ENCODE measurements around the gene AADACL4.
"Not testable (repeated sequence)": the region's sequence is repeated elsewhere in the genome, so short reads cannot be mapped to it uniquely, and the experiment has no call there.

Gene AADACL4

GRCh38 chr1:12658531-12659453 is 14.9 kb downstream of the AADACL4 start:
- DNase-seq (ENCODE audit: low spot score) = peak; percentile 88

GRCh38 chr1:12661606-12662219 is 17.8 kb downstream of the AADACL4 start:
- DNase-seq (ENCODE audit: low spot score) = no peak

GRCh38 chr1:12662556-12662955 is 18.7 kb downstream of the AADACL4 start:
- no peak for DNase-seq (ENCODE audit: low spot score)

GRCh38 chr1:12665511-12665910 is 21.6 kb downstream of the AADACL4 start:
- DNase-seq (ENCODE audit: low spot score) = no peak

GRCh38 chr1:12666141-12666735 is 22.4 kb downstream of the AADACL4 start:
- DNase-seq (ENCODE audit: low spot score) = no peak

- DNase-seq (ENCODE audit: low spot score) = no peak
Measured at GRCh38 chr1:12669529-12670068, 25.7 kb downstream of the AADACL4 start.

- DNase-seq (ENCODE audit: low spot score) = no peak
Measured at GRCh38 chr1:12674358-12674757, 30.5 kb downstream of the AADACL4 start.

- not testable (repeated sequence) for DNase-seq (ENCODE audit: low spot score)
Measured at GRCh38 chr1:12676122-12676521, 32.2 kb downstream of the AADACL4 start.

- no peak for DNase-seq (ENCODE audit: low spot score)
Measured at GRCh38 chr1:12677565-12677964, 33.7 kb downstream of the AADACL4 start.

- DNase-seq (ENCODE audit: low spot score) = no peak
Measured at GRCh38 chr1:12678350-12678749, 34.5 kb downstream of the AADACL4 start.

- no peak for DNase-seq (ENCODE audit: low spot score)
Measured at GRCh38 chr1:12678820-12679219, 34.9 kb downstream of the AADACL4 start.

GRCh38 chr1:12690156-12690555 is 46.3 kb downstream of the AADACL4 start:
- no peak for DNase-seq (ENCODE audit: low spot score)

- no peak for DNase-seq (ENCODE audit: low spot score)
Measured at GRCh38 chr1:12692967-12693782, 49.3 kb downstream of the AADACL4 start.

GRCh38 chr1:12696658-12697057 is 52.8 kb downstream of the AADACL4 start:
- DNase-seq (ENCODE audit: low spot score) = no peak

GRCh38 chr1:12697397-12697796 is 53.5 kb downstream of the AADACL4 start:
- DNase-seq (ENCODE audit: low spot score) = no peak

- DNase-seq (ENCODE audit: low spot score) = no peak
Measured at GRCh38 chr1:12703821-12704451, 60.1 kb downstream of the AADACL4 start.

GRCh38 chr1:12706061-12706460 is 62.2 kb downstream of the AADACL4 start:
- DNase-seq (ENCODE audit: low spot score) = no peak

- DNase-seq (ENCODE audit: low spot score) = no peak
Measured at GRCh38 chr1:12708396-12709090, 64.7 kb downstream of the AADACL4 start.

GRCh38 chr1:12709091-12709491 is 65.2 kb downstream of the AADACL4 start:
- DNase-seq (ENCODE audit: low spot score) = no peak

- no peak for DNase-seq (ENCODE audit: low spot score)
Measured at GRCh38 chr1:12709696-12710095, 65.8 kb downstream of the AADACL4 start.

- no peak for DNase-seq (ENCODE audit: low spot score)
Measured at GRCh38 chr1:12711536-12711935, 67.7 kb downstream of the AADACL4 start.

Measured in HuH-7 (cell line).